ENCODE results near the gene TMEM115.

TMEM115 gene

DNA sequence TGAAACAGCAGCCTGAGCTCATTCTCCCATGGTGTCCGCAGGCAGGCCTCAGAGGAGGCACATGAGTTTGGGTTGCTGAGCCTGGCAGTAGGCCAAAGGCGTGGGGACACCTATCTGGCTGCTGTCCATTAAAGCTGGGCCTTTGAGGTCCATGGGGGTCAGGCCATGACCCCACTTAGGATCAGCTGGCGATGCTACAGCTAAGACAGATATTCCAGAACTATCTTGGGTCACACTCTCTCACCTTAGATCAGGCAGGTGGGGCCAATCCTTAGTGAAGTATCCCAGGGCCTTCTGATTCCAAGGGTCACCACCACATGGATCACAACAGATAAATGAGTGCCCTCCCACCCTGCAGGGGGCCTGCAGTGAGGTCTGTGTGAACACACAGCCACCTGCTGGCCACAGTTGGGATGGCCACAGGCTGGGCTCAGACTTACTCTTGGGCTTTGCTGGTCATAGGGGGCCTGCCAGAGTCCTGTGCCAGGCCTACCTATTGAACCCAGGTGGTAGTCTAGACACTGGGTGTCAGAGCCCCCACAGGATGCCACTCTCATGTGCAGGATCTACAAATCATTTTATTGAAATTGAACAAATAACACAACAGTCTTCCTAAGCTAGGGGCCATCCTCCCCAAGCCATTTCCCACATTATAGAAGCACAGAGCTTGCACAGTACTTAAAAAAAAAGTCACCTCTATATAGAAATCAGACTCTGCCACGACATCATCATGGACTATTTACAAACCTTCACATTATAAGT lies 34.8 kb downstream of the TMEM115 start:
- TF ChIP-seq MYC (IDR thresholded peaks at IDR 0.05; ENCODE audit: low read depth, low read length) (peak; percentile 30; the same call in 1 of the 2 replicates), MAX (IDR thresholded peaks at IDR 0.05; ENCODE audit: low read depth, low read length) (peak; percentile 51), POLR2A (IDR thresholded peaks at IDR 0.05; ENCODE audit: extremely low read depth, insufficient read length) (no peak)
- TF ChIP-seq, protein P1, sequence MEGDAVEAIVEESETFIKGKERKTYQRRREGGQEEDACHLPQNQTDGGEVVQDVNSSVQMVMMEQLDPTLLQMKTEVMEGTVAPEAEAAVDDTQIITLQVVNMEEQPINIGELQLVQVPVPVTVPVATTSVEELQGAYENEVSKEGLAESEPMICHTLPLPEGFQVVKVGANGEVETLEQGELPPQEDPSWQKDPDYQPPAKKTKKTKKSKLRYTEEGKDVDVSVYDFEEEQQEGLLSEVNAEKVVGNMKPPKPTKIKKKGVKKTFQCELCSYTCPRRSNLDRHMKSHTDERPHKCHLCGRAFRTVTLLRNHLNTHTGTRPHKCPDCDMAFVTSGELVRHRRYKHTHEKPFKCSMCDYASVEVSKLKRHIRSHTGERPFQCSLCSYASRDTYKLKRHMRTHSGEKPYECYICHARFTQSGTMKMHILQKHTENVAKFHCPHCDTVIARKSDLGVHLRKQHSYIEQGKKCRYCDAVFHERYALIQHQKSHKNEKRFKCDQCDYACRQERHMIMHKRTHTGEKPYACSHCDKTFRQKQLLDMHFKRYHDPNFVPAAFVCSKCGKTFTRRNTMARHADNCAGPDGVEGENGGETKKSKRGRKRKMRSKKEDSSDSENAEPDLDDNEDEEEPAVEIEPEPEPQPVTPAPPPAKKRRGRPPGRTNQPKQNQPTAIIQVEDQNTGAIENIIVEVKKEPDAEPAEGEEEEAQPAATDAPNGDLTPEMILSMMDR (IDR thresholded peaks at IDR 0.05; ENCODE audit: low read depth, low read length), result peak; percentile 84
- H3K4me3 ChIP-seq (ENCODE audit: low read depth, low read length), result no peak overlapping the region
- DNase-seq (ENCODE audit: low read depth), result peak; percentile 80

DNA sequence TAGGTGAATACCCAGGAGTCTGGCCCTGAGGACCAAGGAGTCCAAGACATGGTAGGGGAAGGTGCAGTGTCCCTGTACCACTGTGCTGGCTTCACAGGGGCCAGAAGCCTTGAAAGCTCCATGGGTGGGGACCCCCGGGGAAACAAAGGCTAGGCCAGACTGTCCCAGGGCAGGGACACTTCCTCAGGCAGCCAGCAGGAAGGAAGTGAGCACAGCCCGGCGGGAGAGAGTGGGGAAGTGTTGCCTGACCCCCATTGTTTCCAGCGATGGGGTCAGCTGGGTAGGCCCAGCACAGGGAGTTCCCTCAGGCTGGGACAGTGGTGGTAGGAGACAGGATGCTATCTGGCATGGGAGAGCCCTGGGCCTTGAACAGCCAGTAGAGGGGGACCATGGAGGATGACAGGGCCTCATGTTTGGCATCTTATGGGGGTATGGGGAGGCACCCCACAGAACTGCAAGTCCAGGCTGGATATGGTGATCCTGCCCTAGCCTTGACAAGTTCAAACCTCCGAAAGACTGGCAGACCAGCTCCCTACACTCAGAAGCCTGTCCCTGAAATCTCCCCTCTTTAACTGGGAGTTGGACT lies 35.6 kb downstream of the TMEM115 start:
- no peak for TF ChIP-seq POLR2A (IDR thresholded peaks at IDR 0.05; ENCODE audit: extremely low read depth, insufficient read length)
- TF ChIP-seq, protein P1 (IDR thresholded peaks at IDR 0.05; ENCODE audit: low read depth, low read length), result no peak
- TF ChIP-seq MAX (IDR thresholded peaks at IDR 0.05; ENCODE audit: low read depth, low read length), result no peak
- TF ChIP-seq MYC (IDR thresholded peaks at IDR 0.05; ENCODE audit: low read depth, low read length), result no peak
- no peak overlapping the region for H3K4me3 ChIP-seq (ENCODE audit: low read depth, low read length)
- no peak for DNase-seq (ENCODE audit: low read depth)

DNA sequence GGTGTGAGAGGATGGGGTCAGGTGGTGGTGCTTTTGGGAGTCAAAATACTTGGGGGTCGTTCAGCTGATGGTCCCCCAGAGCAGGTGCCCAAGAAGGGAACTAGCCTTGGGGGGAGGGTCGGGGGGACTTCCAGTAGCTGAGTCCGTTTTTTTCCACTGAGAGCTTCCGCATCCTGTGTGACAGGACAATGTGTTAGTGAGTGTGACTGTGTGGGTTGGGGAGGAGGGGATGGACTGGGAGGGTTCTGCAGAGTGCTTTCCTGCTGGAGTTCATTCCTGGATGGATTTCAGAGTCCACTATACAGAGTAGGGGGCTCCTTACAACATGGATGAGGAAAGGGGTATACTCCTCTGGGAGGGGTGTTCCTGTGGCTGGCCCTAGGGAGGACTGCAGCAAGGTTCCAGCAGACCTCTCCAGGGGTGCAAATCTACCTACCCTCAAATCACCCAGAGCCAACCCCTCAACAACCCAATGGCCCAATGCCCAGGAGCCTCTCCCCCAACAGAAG lies 36.2 kb downstream of the TMEM115 start:
- TF ChIP-seq POLR2A (IDR thresholded peaks at IDR 0.05; ENCODE audit: extremely low read depth, insufficient read length), result no peak
- TF ChIP-seq, protein P1 (IDR thresholded peaks at IDR 0.05; ENCODE audit: low read depth, low read length), result no peak
- TF ChIP-seq MYC (IDR thresholded peaks at IDR 0.05; ENCODE audit: low read depth, low read length), result no peak
- TF ChIP-seq MAX (IDR thresholded peaks at IDR 0.05; ENCODE audit: low read depth, low read length), result no peak
- no peak for DNase-seq (ENCODE audit: low read depth)
- H3K4me3 ChIP-seq (ENCODE audit: low read depth, low read length), result no peak overlapping the region

GRCh38 chr3:50322386-50323091 lies 36.8 kb downstream of the TMEM115 start, which contains the start of gene HYAL2:
HYAL2 (minus strand) TSS chr3:50322745; CDS start chr3:50320489, 2,256 bp downstream.
- DNase-seq (ENCODE audit: low read depth), result no peak

GRCh38 chr3:50322115-50322385 lies 37.3 kb downstream of the TMEM115 start:
- H3K4me3 ChIP-seq (ENCODE audit: low read depth, low read length), result no peak overlapping the region
- TF ChIP-seq MAX (IDR thresholded peaks at IDR 0.05; ENCODE audit: low read depth, low read length), result no peak
- no peak for TF ChIP-seq MYC (IDR thresholded peaks at IDR 0.05; ENCODE audit: low read depth, low read length)
- TF ChIP-seq POLR2A (IDR thresholded peaks at IDR 0.05; ENCODE audit: extremely low read depth, insufficient read length), result no peak
- TF ChIP-seq, protein P1 (IDR thresholded peaks at IDR 0.05; ENCODE audit: low read depth, low read length), result no peak
- DNase-seq (ENCODE audit: low read depth), result no peak

More at GRCh38 chr3:50322386-50323091, 36.8 kb downstream of the TMEM115 start, which contains the start of gene HYAL2:
- H3K4me3 ChIP-seq (ENCODE audit: low read depth, low read length), result peak within 1 kb of the TSS; percentile 62
- TF ChIP-seq MYC (IDR thresholded peaks at IDR 0.05; ENCODE audit: low read depth, low read length) (no peak), MAX (IDR thresholded peaks at IDR 0.05; ENCODE audit: low read depth, low read length) (no peak), POLR2A (IDR thresholded peaks at IDR 0.05; ENCODE audit: extremely low read depth, insufficient read length) (no peak)
- TF ChIP-seq, protein P1 (IDR thresholded peaks at IDR 0.05; ENCODE audit: low read depth, low read length), result no peak

All from NB4 (cell line).